ENCODE results near the gene CYFIP2. TPM values are rescaled to one million over a fixed set of nuclear protein-coding genes. Genes with fewer than 3 reads are reported as not detected.

Gene CYFIP2
- polyA plus RNA-seq, 1 donor (not counting 4 experiments of a cell fraction or from before 2014, with no cell fraction given) = 0.62 TPM

- DNase-seq (ENCODE audit: low read depth, low spot score) (no peak), FAIRE-seq (no peak)
- TF ChIP-seq EZH2 (IDR thresholded peaks at IDR 0.05; ENCODE audit: low read length) (no peak), CTCF (optimal IDR thresholded peaks at IDR 0.05 in 1 of 3, IDR thresholded peaks at IDR 0.05 in 1 of 3, conservative IDR thresholded peaks at IDR 0.05 in 1 of 3; ENCODE audit: extremely low read depth in 1 of 3, insufficient read depth in 2 of 3, low read length in 3 of 3) (no peak)
- H2AFZ ChIP-seq (ENCODE audit: control insufficient read depth, low read length) = no peak overlapping the region
- no peak overlapping the region for H3K27ac ChIP-seq (ENCODE audit: control insufficient read depth, insufficient read depth, low read length)
- no peak overlapping the region for H3K4me3 ChIP-seq (ENCODE audit: control insufficient read depth in 2 of 3, extremely low read depth in 1 of 3, insufficient read depth in 2 of 3, low read depth in 1 of 3, low read length in 3 of 3)
- no peaks in the 10 kb centered on the region for H3K27me3 ChIP-seq (ENCODE audit: control insufficient read depth, extremely low read depth, insufficient read depth, low read length)
- no peaks in the 10 kb centered on the region for H3K4me1 ChIP-seq (ENCODE audit: control insufficient read depth, extremely low read depth, insufficient read depth, low read length)
- no peaks in the 10 kb centered on the region for H3K36me3 ChIP-seq (ENCODE audit: control insufficient read depth in 2 of 2, extremely low read depth in 1 of 2, insufficient read depth in 2 of 2, low read length in 2 of 2)
- no peaks in the 10 kb centered on the region for H3K79me2 ChIP-seq (ENCODE audit: control insufficient read depth, insufficient read depth, low read length)
- no peaks in the 10 kb centered on the region for H3K9me3 ChIP-seq (ENCODE audit: control insufficient read depth, low read depth, low read length)
- H3K4me2 ChIP-seq (ENCODE audit: control insufficient read depth, extremely low read depth, insufficient read depth, low read depth, low read length) = no peak overlapping the region
- dilution Hi-C loops (cut with MboI; ENCODE audit: extremely low pct_ligation_motif_present, low sequenced_read_pairs) = no loop called here
- no peaks in the 10 kb centered on the region for H3K9me1 ChIP-seq (ENCODE audit: control insufficient read depth, extremely low read depth, insufficient read depth, low read length)
- H3K9ac ChIP-seq (ENCODE audit: control insufficient read depth, extremely low read depth, insufficient read depth, low read length) = no peak overlapping the region
- no peaks in the 10 kb centered on the region for H4K20me1 ChIP-seq (ENCODE audit: control insufficient read depth, extremely low read depth, insufficient read depth, low read length)
Observed at GRCh38 chr5:157306692-157307471, 41.0 kb downstream of the CYFIP2 start.

GRCh38 chr5:157308836-157309465 lies 43.0 kb downstream of the CYFIP2 start:
- no peaks in the 10 kb centered on the region for H3K9me1 ChIP-seq (ENCODE audit: control insufficient read depth, extremely low read depth, insufficient read depth, low read length)
- H3K9me3 ChIP-seq (ENCODE audit: control insufficient read depth, low read depth, low read length) = no peaks in the 10 kb centered on the region
- TF ChIP-seq EZH2 (IDR thresholded peaks at IDR 0.05; ENCODE audit: low read length) (no peak), CTCF (optimal IDR thresholded peaks at IDR 0.05 in 1 of 3, IDR thresholded peaks at IDR 0.05 in 1 of 3, conservative IDR thresholded peaks at IDR 0.05 in 1 of 3; ENCODE audit: extremely low read depth in 1 of 3, insufficient read depth in 2 of 3, low read length in 3 of 3) (peak in 1 of 3 experiments; percentile 13)
- no peak overlapping the region for H3K4me3 ChIP-seq (ENCODE audit: control insufficient read depth in 2 of 3, extremely low read depth in 1 of 3, insufficient read depth in 2 of 3, low read depth in 1 of 3, low read length in 3 of 3)
- FAIRE-seq = no peak
- H3K4me1 ChIP-seq (ENCODE audit: control insufficient read depth, extremely low read depth, insufficient read depth, low read length) = no peaks in the 10 kb centered on the region
- no peaks in the 10 kb centered on the region for H3K36me3 ChIP-seq (ENCODE audit: control insufficient read depth in 2 of 2, extremely low read depth in 1 of 2, insufficient read depth in 2 of 2, low read length in 2 of 2)
- no peaks in the 10 kb centered on the region for H4K20me1 ChIP-seq (ENCODE audit: control insufficient read depth, extremely low read depth, insufficient read depth, low read length)
- no peak overlapping the region for H3K9ac ChIP-seq (ENCODE audit: control insufficient read depth, extremely low read depth, insufficient read depth, low read length)
- no peaks in the 10 kb centered on the region for H3K27me3 ChIP-seq (ENCODE audit: control insufficient read depth, extremely low read depth, insufficient read depth, low read length)
- no peak overlapping the region for H3K27ac ChIP-seq (ENCODE audit: control insufficient read depth, insufficient read depth, low read length)
- no peak overlapping the region for H2AFZ ChIP-seq (ENCODE audit: control insufficient read depth, low read length)
- no peak overlapping the region for H3K4me2 ChIP-seq (ENCODE audit: control insufficient read depth, extremely low read depth, insufficient read depth, low read depth, low read length)
- DNase-seq (ENCODE audit: low read depth, low spot score) = no peak
- no peaks in the 10 kb centered on the region for H3K79me2 ChIP-seq (ENCODE audit: control insufficient read depth, insufficient read depth, low read length)
- dilution Hi-C loops (cut with MboI; ENCODE audit: extremely low pct_ligation_motif_present, low sequenced_read_pairs) = no loop called here
